Hindlimb muscle (tissue), 1 donor: ENCODE data around the gene TMEM156. TPM values are rescaled to one million over a fixed set of nuclear protein-coding genes. Genes with fewer than 3 reads are reported as not detected.

Experiments
- DNase-seq: peaks from one replicate; pipeline ENCODE4 v3.0.0-alpha.2; 2013
- polyA plus RNA-seq: library from polyadenylated mRNA; unstranded; fragments of 120-200 nt; gene quantifications from one replicate; pipeline ENCODE4 v1.2.1, GENCODE V29; 2013; ENCODE audit not compliant: insufficient read length

TMEM156 gene
- polyA plus RNA-seq, 1 donor = 0.13 TPM

DNA sequence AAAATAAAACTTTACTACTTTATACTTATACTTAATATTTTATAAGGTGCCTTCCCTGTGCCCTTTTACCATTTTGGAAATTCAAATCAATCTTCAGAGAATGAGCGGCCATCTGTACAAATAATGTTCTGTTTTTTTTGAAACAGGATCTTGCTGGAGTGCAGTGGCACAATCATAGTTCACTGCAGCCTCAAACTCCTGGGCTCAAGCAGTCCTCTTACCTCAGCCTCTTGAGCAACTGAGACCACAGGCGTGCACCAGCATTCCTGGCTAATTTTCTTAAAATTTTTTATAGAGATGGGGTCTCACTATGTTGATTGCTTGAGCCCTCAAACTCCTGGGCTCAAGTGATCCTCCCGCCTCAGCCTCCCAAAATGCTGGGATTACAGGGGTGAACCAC is 111.1 kb downstream of the TMEM156 start:
- DNase-seq = no peak

DNA sequence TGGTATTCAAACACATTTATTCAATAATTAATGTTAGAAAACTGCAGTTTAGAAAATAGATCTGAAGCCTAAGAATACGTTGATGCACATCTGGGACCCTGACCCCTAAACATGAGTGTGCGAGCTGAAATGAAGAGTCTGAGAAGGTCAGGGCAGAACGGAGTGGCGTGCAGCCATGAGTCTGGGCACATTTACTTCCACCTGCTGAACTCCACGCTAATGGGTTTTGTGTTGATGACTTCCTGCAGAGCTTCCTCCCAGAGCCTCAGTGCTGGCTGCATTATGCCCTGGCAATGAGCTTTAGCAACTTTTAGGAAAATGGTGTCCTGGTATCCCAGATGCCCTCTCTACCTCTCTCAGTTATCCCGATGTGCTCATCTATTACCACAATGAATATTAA is 111.5 kb downstream of the TMEM156 start:
- DNase-seq = no peak

DNA sequence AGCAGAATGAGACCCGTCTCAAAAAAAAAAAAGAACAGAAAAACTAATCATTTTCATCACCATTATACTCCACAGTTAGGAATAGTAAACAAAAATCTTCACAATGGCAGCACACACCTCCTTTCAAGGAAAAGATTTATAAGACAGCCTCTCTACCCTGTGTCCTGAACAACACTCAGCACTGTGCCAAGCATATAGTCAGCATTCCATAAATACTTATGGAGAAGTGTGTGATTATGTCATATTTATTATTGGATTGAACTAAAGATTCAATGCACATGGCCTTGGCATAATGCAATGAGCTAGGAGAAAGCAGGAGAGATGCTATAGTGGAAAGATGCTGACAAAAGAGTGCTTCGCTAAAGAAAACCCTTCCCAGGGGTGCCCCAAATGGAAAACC is 112.0 kb downstream of the TMEM156 start:
- DNase-seq = no peak

DNA sequence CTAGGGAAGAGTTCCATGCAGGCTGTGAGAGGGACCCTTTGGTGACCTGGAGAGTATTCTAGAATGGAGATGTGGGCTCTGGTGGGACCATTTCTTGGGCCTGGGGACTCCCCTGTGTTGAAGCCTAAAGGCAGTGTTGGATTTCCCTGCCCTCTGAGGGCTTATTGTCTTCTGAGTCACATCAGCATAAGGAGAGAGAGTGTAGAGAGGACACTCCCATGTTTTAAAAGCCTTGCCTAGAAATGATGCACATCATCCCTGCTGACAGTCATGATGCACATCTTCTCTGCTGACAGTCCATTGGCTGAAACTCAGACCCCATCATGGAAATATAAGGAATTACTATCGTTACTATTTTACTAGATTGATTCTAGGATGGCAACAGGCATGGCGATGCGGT is 112.7 kb downstream of the TMEM156 start:
- no peak for DNase-seq

DNA sequence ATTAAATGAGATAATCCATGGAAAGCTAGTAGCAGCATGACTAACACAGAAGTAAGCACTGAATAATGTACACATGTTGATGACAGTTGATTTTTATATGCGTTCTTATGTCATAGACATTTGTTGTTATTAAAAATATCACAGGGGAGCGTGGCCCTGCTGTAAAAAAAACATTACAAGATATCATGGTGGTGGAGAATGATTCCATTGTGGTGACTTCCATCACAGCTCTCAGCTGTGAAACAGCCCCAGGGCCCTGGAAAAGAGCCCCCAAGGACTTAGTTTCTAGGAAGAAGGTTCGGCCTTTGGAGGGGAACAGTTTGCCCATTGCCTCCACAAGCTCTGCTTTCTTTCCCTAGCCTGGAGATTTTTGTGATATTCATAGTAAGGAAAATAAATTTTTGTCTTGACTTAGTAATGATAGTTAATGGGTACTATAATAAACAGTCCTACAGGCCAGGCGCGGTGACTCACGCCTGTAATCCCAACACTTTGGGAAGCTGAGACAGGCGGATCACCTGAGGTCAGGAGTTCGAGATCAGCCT is 114.7 kb downstream of the TMEM156 start:
- DNase-seq = no peak

Other genes with a start within 250 kb of the TMEM156 start
- 0.41 TPM for gene TLR10, start 249.4 kb downstream of the TMEM156 start, polyA plus RNA-seq
- gene TLR1, start 227.6 kb downstream of the TMEM156 start, polyA plus RNA-seq = 3.1 TPM
- 1.4 TPM for gene TLR6, start 175.6 kb downstream of the TMEM156 start, polyA plus RNA-seq
- 53.5 TPM for gene FAM114A1, start 164.6 kb downstream of the TMEM156 start, polyA plus RNA-seq
- gene KLHL5, start 29.8 kb upstream of the TMEM156 start, polyA plus RNA-seq = 19.6 TPM
- 21.7 TPM for gene WDR19, start 150.1 kb upstream of the TMEM156 start, polyA plus RNA-seq